GM12875 (cell line): ENCODE data around the gene MAGI3.
"Not testable (repeated sequence)": the region's sequence is repeated elsewhere in the genome, so short reads cannot be mapped to it uniquely, and the experiment has no call there.

Experiments
- H3K4me3 ChIP-seq: one replicate; pipeline ENCODE4 v1.5.1; 2011; ENCODE audit warnings: low read depth, low read length, control low read depth
- CTCF ChIP-seq: IDR thresholded peaks from 2 replicates; pipeline ENCODE4 v1.5.1; 2011; ENCODE audit warnings: low read depth, mild to moderate bottlenecking, control low read depth, inconsistent platforms, low read length, moderate library complexity, borderline replicate concordance; ENCODE audit not compliant: insufficient read depth

MAGI3 gene

GRCh38 chr1:113579256-113580018 lies 189.1 kb downstream of the MAGI3 start:
- no peak overlapping the region for H3K4me3 ChIP-seq
- no peak for TF ChIP-seq CTCF

- no peak overlapping the region for H3K4me3 ChIP-seq
- TF ChIP-seq CTCF: no peak
Observed at GRCh38 chr1:113581323-113581722, 191.0 kb downstream of the MAGI3 start.

- TF ChIP-seq CTCF: no peak
- H3K4me3 ChIP-seq: no peak overlapping the region
Observed at GRCh38 chr1:113582084-113582483, 191.8 kb downstream of the MAGI3 start.

- no peak for TF ChIP-seq CTCF
- no peak overlapping the region for H3K4me3 ChIP-seq
Observed at GRCh38 chr1:113587475-113587874, 197.2 kb downstream of the MAGI3 start.

- H3K4me3 ChIP-seq: no peak overlapping the region
- no peak for TF ChIP-seq CTCF
Observed at GRCh38 chr1:113592230-113592629, 201.9 kb downstream of the MAGI3 start.

GRCh38 chr1:113593550-113594297 lies 203.4 kb downstream of the MAGI3 start:
- H3K4me3 ChIP-seq: no peak overlapping the region
- TF ChIP-seq CTCF: no peak

GRCh38 chr1:113604466-113604865 lies 214.2 kb downstream of the MAGI3 start:
- H3K4me3 ChIP-seq: not testable (repeated sequence)
